PC-9 (cell line): ENCODE data around the gene PGRMC1. TPM values are rescaled to one million over a fixed set of nuclear protein-coding genes. Genes with fewer than 3 reads are reported as not detected.

Experiments
- BruUV-seq: library from RNA; stranded (reverse); fragments of 400-500 nt; replicated peaks from 2 replicates; lab custom pipeline; 2021; lab: Mats Ljungman, UMichigan
- CTCF ChIA-PET: fragments of 300-600 bp; sonication (Branson Sonifier 250); formaldehyde crosslinking; loops from one replicate; lab custom pipeline; 2022; ENCODE audit warnings: antibody characterized with exemption; lab: Charles Lee
- POLR2A ChIA-PET: fragments of 300-600 bp; sonication (Branson Sonifier 250); formaldehyde crosslinking; loops from one replicate; lab custom pipeline; 2022; ENCODE audit warnings: antibody characterized with exemption; ENCODE audit not compliant: unreplicated experiment; lab: Charles Lee
- DNase-seq, 2 experiments: peaks; one replicate each; pipeline versions ENCODE4 v3.0.0 to v3.0.0-alpha.2; 2015 to 2022; ENCODE audit warnings: mixed read lengths in 1 of 2
- H2AFZ ChIP-seq: fragments of 200-600 bp; sonication (generic); 2 replicates; pipeline ENCODE4 v1.8.1; 2017; ENCODE audit warnings: antibody characterized with exemption
- H3F3A ChIP-seq: fragments of 200-600 bp; sonication (generic); 2 replicates; pipeline ENCODE4 v1.8.1; 2017; ENCODE audit warnings: antibody characterized with exemption, mild to moderate bottlenecking, low read depth; ENCODE audit not compliant: insufficient read depth
- H3K27ac ChIP-seq: fragments of 200-600 bp; sonication (generic); 2 replicates; pipeline ENCODE4 v1.6.1; 2016; ENCODE audit warnings: mixed run types
- H3K27me3 ChIP-seq: fragments of 200-600 bp; sonication (generic); 2 replicates; pipeline ENCODE4 v1.6.1; 2016; ENCODE audit warnings: low read depth, mixed run types; ENCODE audit not compliant: insufficient read depth
- H3K36me3 ChIP-seq: fragments of 200-600 bp; sonication (generic); 2 replicates; pipeline ENCODE4 v1.6.1; 2016; ENCODE audit warnings: low read depth, mixed run types
- H3K4me1 ChIP-seq: fragments of 200-600 bp; sonication (generic); replicated peaks from 2 replicates; pipeline ENCODE4 v1.6.1; 2016; ENCODE audit warnings: mixed run types; ENCODE audit not compliant: insufficient read depth
- H3K4me2 ChIP-seq: fragments of 200-600 bp; sonication (generic); 2 replicates; pipeline ENCODE4 v1.6.1; 2017; ENCODE audit warnings: mixed run types
- H3K4me3 ChIP-seq: fragments of 200-600 bp; sonication (generic); 2 replicates; pipeline ENCODE4 v1.6.1; 2016; ENCODE audit warnings: mixed run types
- H3K79me2 ChIP-seq: fragments of 200-600 bp; sonication (generic); 2 replicates; pipeline ENCODE4 v1.6.1; 2017; ENCODE audit warnings: low read depth, mixed run types
- H3K9me2 ChIP-seq: fragments of 200-600 bp; sonication (generic); 2 replicates; pipeline ENCODE4 v1.8.1; 2017; ENCODE audit warnings: mild to moderate bottlenecking; ENCODE audit not compliant: insufficient read depth
- H3K9me3 ChIP-seq: fragments of 200-600 bp; sonication (generic); 2 replicates; pipeline ENCODE4 v1.8.1; 2016; ENCODE audit warnings: low read depth; ENCODE audit not compliant: insufficient read depth
- H4K20me1 ChIP-seq: fragments of 200-600 bp; sonication (generic); 2 replicates; pipeline ENCODE4 v1.8.1; 2017; ENCODE audit not compliant: insufficient read depth
- CTCF ChIP-seq: fragments of 200-600 bp; sonication (generic); conservative IDR thresholded peaks from 2 replicates; pipeline ENCODE4 v1.6.1; 2017; ENCODE audit warnings: mixed run types, antibody characterized with exemption, mild to moderate bottlenecking, moderate library complexity
- EZH2 ChIP-seq: fragments of 200-600 bp; sonication (generic); IDR thresholded peaks from 2 replicates; pipeline ENCODE4 v1.8.0; 2017; ENCODE audit warnings: antibody characterized with exemption, low read depth
- intact Hi-C: fragments of 100-400 bp; cut with micrococcal nuclease; formaldehyde crosslinking; loops from one replicate; pipeline ENCODE4 v1.10.0; 2022; ENCODE audit not compliant: unreplicated experiment
- total RNA-seq: library from RNA; stranded (reverse); gene quantifications from 2 replicates; pipeline ENCODE4 v1.2.3, GENCODE V29; 2021

The PGRMC1 gene
- total RNA-seq, 1 experiment from 2014 or later = 204 TPM

DNA sequence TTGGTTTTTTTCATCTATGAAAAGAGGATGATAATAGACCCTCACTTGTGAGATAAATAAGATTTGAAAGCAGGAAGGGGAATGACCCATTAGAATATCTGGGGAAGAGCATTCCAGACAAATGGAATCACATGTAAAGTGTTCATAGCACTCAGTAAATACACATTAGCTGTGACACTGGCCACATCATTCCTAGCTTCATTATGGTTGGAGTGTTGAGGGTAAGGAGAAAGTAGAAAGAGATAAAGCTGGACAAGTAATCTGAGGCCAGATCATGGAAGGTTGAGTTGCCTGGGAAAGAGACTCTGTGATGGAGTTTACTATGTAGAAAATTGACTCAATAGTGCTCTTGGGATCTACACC, 6.9 kb upstream of the PGRMC1 start:
- CTCF ChIA-PET = interaction anchor here (0.7 kb wide), 1 partner anchor 11 kb away, joined by 9 read pairs; no protein-coding TSS in a partner anchor
- POLR2A ChIA-PET = no interaction called here
- H3K4me2 ChIP-seq = no peak overlapping the region

GRCh38 chrX:119230850-119231249, 5.2 kb upstream of the PGRMC1 start:
- no peaks in the 10 kb centered on the region for H3K36me3 ChIP-seq
- H3K27ac ChIP-seq = no peak overlapping the region
- H3K27me3 ChIP-seq = no peaks in the 10 kb centered on the region
- no peaks in the 10 kb centered on the region for H3K9me3 ChIP-seq
- H3F3A ChIP-seq = no peaks in the 10 kb centered on the region
- intact Hi-C loops = no loop called here
- H3K79me2 ChIP-seq = no peaks in the 10 kb centered on the region
- CTCF ChIA-PET = interaction anchor here (0.8 kb wide), 1 partner anchor 39 kb away, joined by 4 read pairs; no protein-coding TSS in a partner anchor
- peaks cover 6% of the 10 kb centered on the region for H3K4me1 ChIP-seq
- POLR2A ChIA-PET = interaction anchor here (0.6 kb wide), 1 partner anchor 594 kb away, joined by 3 read pairs; no protein-coding TSS in a partner anchor
- no peaks in the 10 kb centered on the region for H4K20me1 ChIP-seq
- H2AFZ ChIP-seq = no peak overlapping the region
- no peak overlapping the region for H3K4me2 ChIP-seq
- H3K4me3 ChIP-seq = no peak overlapping the region
- no TSS peak for BruUV-seq
- 0 out of 2 replicates have a peak, but pooled peaks cover 5% of the 10 kb centered on the region for H3K9me2 ChIP-seq
- TF ChIP-seq EZH2 (no peak), CTCF (no peak)
- no peak for DNase-seq

More for the DNA sequence above, 6.9 kb upstream of the PGRMC1 start:
- no peaks in the 10 kb centered on the region for H3K79me2 ChIP-seq
- 0 out of 2 replicates have a peak, but pooled peaks cover 5% of the 10 kb centered on the region for H3K9me2 ChIP-seq
- H3K9me3 ChIP-seq = no peaks in the 10 kb centered on the region
- H2AFZ ChIP-seq = no peak overlapping the region
- TF ChIP-seq EZH2 (no peak), CTCF (no peak)
- H4K20me1 ChIP-seq = no peaks in the 10 kb centered on the region
- intact Hi-C loops = no loop called here
- no peaks in the 10 kb centered on the region for H3F3A ChIP-seq
- no peaks in the 10 kb centered on the region for H3K36me3 ChIP-seq
- H3K27ac ChIP-seq = no peak overlapping the region
- no peaks in the 10 kb centered on the region for H3K27me3 ChIP-seq
- no peak for DNase-seq
- no TSS peak for BruUV-seq
- peaks cover 6% of the 10 kb centered on the region for H3K4me1 ChIP-seq
- H3K4me3 ChIP-seq = no peak overlapping the region

DNA sequence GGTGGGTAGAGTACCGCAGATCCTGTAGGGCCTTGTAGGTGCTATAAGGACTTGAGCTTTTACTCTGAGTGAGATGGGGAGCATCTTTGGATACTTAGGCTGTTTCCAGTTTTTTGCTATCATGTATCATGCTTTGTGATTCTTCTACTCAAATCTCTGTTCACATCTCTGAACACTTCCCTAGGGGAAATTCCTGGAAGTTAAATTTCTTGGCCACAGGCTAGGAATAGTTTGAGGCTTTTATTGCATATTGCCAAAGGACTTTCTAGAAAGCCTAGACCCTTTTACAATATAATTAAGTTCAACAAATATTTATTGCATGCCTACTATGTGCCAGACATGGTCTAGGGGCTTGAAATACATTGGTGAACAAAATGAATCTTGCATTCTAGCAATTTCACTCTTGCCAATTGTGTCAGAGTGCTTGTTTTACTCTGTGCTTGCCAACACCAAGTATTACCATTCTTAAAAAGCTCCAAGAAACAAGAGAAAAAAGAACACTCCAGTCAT, 4.1 kb upstream of the PGRMC1 start:
- no peak overlapping the region for H3K4me2 ChIP-seq
- no peak overlapping the region for H3K4me3 ChIP-seq
- TF ChIP-seq CTCF = no peak
- TF ChIP-seq EZH2 = no peak
- H3K4me1 ChIP-seq = peaks cover 6% of the 10 kb centered on the region
- H3F3A ChIP-seq = no peaks in the 10 kb centered on the region
- no peaks in the 10 kb centered on the region for H3K27me3 ChIP-seq
- H3K79me2 ChIP-seq = peaks cover 6% of the 10 kb centered on the region
- intact Hi-C loops = no loop called here
- no TSS peak for BruUV-seq
- no peak for DNase-seq
- no peak overlapping the region for H2AFZ ChIP-seq
- H3K27ac ChIP-seq = no peak overlapping the region
- POLR2A ChIA-PET = no interaction called here
- no peaks in the 10 kb centered on the region for H3K9me3 ChIP-seq
- CTCF ChIA-PET = no interaction called here
- 0 out of 2 replicates have a peak, but pooled peaks cover 5% of the 10 kb centered on the region for H3K9me2 ChIP-seq
- no peaks in the 10 kb centered on the region for H3K36me3 ChIP-seq
- H4K20me1 ChIP-seq = no peaks in the 10 kb centered on the region
